Measurements from ENCODE around the gene POLR2F. TPM values are rescaled to one million over a fixed set of nuclear protein-coding genes. Genes with fewer than 3 reads are reported as not detected.
"Not testable (repeated sequence)": the region's sequence is repeated elsewhere in the genome, so short reads cannot be mapped to it uniquely, and the experiment has no call there.

POLR2F gene
- total and polyA plus RNA-seq, 4 donors, result 21.4 to 152 (median 56.3) TPM

DNA sequence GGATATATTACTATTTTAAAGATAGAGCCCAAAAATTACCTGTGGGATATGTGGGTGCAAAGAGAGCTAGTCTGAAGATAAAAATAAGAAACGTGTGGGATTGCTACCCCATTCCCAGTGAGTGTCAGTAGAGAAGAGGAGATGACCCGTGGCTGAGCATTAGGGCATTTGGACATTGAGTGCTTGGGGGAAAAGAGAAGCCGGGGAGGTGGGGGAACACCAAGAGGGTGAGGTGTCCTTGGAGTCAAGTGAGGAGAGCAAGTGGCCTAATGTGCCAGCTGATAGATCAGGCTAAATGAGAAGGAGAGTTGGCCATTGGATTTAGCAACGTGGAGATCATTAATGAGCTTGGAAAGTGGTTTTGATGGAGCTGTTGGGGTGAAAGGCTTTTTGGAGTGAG is 1.2 kb downstream of the POLR2F start (continued):
- TF ChIP-seq, protein P1, sequence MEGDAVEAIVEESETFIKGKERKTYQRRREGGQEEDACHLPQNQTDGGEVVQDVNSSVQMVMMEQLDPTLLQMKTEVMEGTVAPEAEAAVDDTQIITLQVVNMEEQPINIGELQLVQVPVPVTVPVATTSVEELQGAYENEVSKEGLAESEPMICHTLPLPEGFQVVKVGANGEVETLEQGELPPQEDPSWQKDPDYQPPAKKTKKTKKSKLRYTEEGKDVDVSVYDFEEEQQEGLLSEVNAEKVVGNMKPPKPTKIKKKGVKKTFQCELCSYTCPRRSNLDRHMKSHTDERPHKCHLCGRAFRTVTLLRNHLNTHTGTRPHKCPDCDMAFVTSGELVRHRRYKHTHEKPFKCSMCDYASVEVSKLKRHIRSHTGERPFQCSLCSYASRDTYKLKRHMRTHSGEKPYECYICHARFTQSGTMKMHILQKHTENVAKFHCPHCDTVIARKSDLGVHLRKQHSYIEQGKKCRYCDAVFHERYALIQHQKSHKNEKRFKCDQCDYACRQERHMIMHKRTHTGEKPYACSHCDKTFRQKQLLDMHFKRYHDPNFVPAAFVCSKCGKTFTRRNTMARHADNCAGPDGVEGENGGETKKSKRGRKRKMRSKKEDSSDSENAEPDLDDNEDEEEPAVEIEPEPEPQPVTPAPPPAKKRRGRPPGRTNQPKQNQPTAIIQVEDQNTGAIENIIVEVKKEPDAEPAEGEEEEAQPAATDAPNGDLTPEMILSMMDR (IDR thresholded peaks at IDR 0.05; ENCODE audit: low read depth, low read length, missing input control), result no peak
- TF ChIP-seq GABPA (IDR thresholded peaks at IDR 0.05 in 1 of 2, conservative IDR thresholded peaks at IDR 0.05 in 1 of 2), result no peak

- not testable (repeated sequence) for H3K9ac ChIP-seq (ENCODE audit: low read depth in 1 of 2, low read length in 2 of 2); H3K27ac ChIP-seq (ENCODE audit: low read depth in 1 of 2, low read length in 2 of 2); H3K9me3 ChIP-seq (ENCODE audit: control insufficient read depth in 4 of 4, low read length in 3 of 4); H3K27me3 ChIP-seq (ENCODE audit: control insufficient read depth in 4 of 4, insufficient read depth in 4 of 4, low read length in 3 of 4); H3K4me3 ChIP-seq (ENCODE audit: low read depth in 1 of 3, low read length in 3 of 3); DNase-seq (ENCODE audit: low spot score)
- Histone ChIP-seq H3K4me1 (ENCODE audit: control insufficient read depth in 4 of 4, insufficient read depth in 4 of 4, low read length in 3 of 4) (peaks cover 5 to 44% (median 33%) of the 10 kb centered on the region in 4 donors), H3K36me3 (ENCODE audit: control insufficient read depth in 4 of 4, insufficient read depth in 3 of 4, low read depth in 1 of 4, low read length in 3 of 4) (peaks cover 3 to 35% (median 19%) of the 10 kb centered on the region in 4 donors)
- 45% methylated on average over 15 of the region's 15 CpGs for WGBS
- TF ChIP-seq HNF4A (conservative IDR thresholded peaks at IDR 0.05) (peak; percentile 45 to 49), RXRA (IDR thresholded peaks at IDR 0.05) (peak in 1 of 2 donors; percentile 14)
Measured at GRCh38 chr22:37955825-37956397, 2.4 kb downstream of the POLR2F start.

DNA sequence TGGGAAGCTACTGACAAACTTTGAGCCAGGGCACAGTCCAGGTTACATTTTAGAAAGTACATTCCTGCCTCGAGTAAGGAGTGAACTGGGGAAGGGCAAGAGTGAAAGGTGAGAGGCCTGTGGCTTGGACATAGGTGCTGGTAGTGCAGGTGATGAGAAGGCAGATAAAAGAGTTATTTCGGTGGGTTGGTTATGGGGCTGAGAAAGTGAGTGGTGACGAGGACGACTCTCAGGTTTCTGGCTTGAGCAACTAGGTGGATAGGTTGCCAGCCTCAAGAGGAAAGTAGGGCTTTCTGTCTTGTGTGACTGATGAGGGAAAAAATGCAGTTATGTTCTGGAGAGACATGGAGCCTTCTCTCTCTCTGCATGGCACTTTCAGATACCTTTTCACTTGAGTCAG is 3.7 kb downstream of the POLR2F start:
- no peak overlapping the region for H3K4me3 ChIP-seq (ENCODE audit: low read depth in 1 of 3, low read length in 3 of 3)
- H3K4me1 ChIP-seq (ENCODE audit: control insufficient read depth in 4 of 4, insufficient read depth in 4 of 4, low read length in 3 of 4), result peaks cover 5 to 44% (median 33%) of the 10 kb centered on the region in 4 donors
- peaks cover 4 to 48% (median 27%) of the 10 kb centered on the region in 4 donors for H3K36me3 ChIP-seq (ENCODE audit: control insufficient read depth in 4 of 4, insufficient read depth in 3 of 4, low read depth in 1 of 4, low read length in 3 of 4)
- no peaks in the 10 kb centered on the region for H3K27me3 ChIP-seq (ENCODE audit: control insufficient read depth in 4 of 4, insufficient read depth in 4 of 4, low read length in 3 of 4)
- no peak overlapping the region for H3K27ac ChIP-seq (ENCODE audit: low read depth in 1 of 2, low read length in 2 of 2)
- no peaks in the 10 kb centered on the region for H3K9me3 ChIP-seq (ENCODE audit: control insufficient read depth in 4 of 4, low read length in 3 of 4)
- no peak for DNase-seq (ENCODE audit: low spot score)
- 63% methylated on average over 4 of the region's 4 CpGs for WGBS
- TF ChIP-seq HNF4A (conservative IDR thresholded peaks at IDR 0.05) (peak; percentile 42 to 52), YY1 (IDR thresholded peaks at IDR 0.05) (no peak)
- H3K9ac ChIP-seq (ENCODE audit: low read depth in 1 of 2, low read length in 2 of 2), result no peak overlapping the region

DNA sequence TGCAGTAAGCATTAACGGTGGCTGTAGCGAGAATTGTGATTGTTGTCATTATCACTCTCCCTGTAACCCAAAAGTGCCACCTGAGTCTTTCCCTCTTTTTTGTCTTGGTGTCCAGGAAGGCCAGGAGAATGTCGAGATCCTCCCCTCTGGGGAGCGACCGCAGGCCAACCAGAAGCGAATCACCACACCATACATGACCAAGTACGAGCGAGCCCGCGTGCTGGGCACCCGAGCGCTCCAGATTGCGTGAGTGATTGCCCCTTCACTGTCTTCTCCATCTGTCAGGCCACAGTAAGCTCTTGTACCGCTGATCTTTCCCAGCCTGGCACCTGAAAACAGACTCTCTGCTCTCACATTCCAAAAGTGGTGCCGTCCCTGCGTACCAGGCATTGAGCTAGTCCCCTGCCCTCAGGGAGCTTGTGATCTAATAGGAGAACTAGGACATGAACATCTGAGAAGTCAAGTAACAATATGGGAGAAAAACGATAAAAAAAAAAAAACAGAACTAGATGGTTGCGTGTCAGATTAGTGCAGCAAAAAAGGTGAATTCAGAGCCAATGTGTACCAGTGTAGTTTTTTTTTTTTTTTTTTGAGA is 5.8 kb downstream of the POLR2F start:
- H3K27ac ChIP-seq (ENCODE audit: low read depth in 1 of 2, low read length in 2 of 2), result no peak overlapping the region
- H3K9ac ChIP-seq (ENCODE audit: low read depth in 1 of 2, low read length in 2 of 2), result no peak overlapping the region
- peaks cover 3 to 29% (median 20%) of the 10 kb centered on the region in 4 donors for H3K4me1 ChIP-seq (ENCODE audit: control insufficient read depth in 4 of 4, insufficient read depth in 4 of 4, low read length in 3 of 4)
- peaks cover 4 to 61% (median 34%) of the 10 kb centered on the region in 4 donors for H3K36me3 ChIP-seq (ENCODE audit: control insufficient read depth in 4 of 4, insufficient read depth in 3 of 4, low read depth in 1 of 4, low read length in 3 of 4)
- no peak for DNase-seq (ENCODE audit: low spot score)
- H3K4me3 ChIP-seq (ENCODE audit: low read depth in 1 of 3, low read length in 3 of 3), result no peak overlapping the region
- no peaks in the 10 kb centered on the region for H3K9me3 ChIP-seq (ENCODE audit: control insufficient read depth in 4 of 4, low read length in 3 of 4)
- no peaks in the 10 kb centered on the region for H3K27me3 ChIP-seq (ENCODE audit: control insufficient read depth in 4 of 4, insufficient read depth in 4 of 4, low read length in 3 of 4)
- WGBS, result 98% methylated on average over 18 of the region's 18 CpGs
- TF ChIP-seq HNF4A (conservative IDR thresholded peaks at IDR 0.05), result no peak
- no peak for TF ChIP-seq MAX (IDR thresholded peaks at IDR 0.05)

DNA sequence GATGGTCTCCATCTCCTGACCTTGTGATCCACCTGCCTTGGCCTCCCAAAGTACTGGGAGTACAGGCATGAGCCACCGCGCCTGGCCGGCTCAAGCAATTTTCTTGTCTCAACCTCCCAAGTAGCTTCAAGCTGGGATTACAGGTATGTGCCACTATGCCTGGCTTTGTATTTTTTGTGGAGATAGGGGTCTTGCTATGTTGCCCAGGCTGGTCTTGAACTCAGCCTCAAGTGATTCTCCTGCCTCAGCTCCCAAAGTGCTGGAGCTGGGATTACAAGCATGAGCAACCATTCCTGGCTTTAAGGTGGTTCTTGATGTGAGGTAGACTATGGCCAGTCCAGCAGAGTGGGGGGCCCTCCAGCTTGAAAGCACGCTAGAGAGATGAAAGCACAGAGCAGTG is 7.6 kb downstream of the POLR2F start:
- no peak overlapping the region for H3K27ac ChIP-seq (ENCODE audit: low read depth in 1 of 2, low read length in 2 of 2)
- WGBS, result 97% methylated on average over 4 of the region's 4 CpGs
- no peak overlapping the region for H3K9ac ChIP-seq (ENCODE audit: low read depth in 1 of 2, low read length in 2 of 2)
- H3K27me3 ChIP-seq (ENCODE audit: control insufficient read depth in 4 of 4, insufficient read depth in 4 of 4, low read length in 3 of 4), result no peaks in the 10 kb centered on the region
- no peaks in the 10 kb centered on the region for H3K9me3 ChIP-seq (ENCODE audit: control insufficient read depth in 4 of 4, low read length in 3 of 4)
- H3K36me3 ChIP-seq (ENCODE audit: control insufficient read depth in 4 of 4, insufficient read depth in 3 of 4, low read depth in 1 of 4, low read length in 3 of 4), result peaks cover 4 to 62% (median 37%) of the 10 kb centered on the region in 4 donors
- peaks cover 0 to 20% (median 14%) of the 10 kb centered on the region in 4 donors for H3K4me1 ChIP-seq (ENCODE audit: control insufficient read depth in 4 of 4, insufficient read depth in 4 of 4, low read length in 3 of 4)
- TF ChIP-seq, protein P2, sequence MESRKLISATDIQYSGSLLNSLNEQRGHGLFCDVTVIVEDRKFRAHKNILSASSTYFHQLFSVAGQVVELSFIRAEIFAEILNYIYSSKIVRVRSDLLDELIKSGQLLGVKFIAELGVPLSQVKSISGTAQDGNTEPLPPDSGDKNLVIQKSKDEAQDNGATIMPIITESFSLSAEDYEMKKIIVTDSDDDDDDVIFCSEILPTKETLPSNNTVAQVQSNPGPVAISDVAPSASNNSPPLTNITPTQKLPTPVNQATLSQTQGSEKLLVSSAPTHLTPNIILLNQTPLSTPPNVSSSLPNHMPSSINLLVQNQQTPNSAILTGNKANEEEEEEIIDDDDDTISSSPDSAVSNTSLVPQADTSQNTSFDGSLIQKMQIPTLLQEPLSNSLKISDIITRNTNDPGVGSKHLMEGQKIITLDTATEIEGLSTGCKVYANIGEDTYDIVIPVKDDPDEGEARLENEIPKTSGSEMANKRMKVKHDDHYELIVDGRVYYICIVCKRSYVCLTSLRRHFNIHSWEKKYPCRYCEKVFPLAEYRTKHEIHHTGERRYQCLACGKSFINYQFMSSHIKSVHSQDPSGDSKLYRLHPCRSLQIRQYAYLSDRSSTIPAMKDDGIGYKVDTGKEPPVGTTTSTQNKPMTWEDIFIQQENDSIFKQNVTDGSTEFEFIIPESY (IDR thresholded peaks at IDR 0.05), result no peak
- TF ChIP-seq TAF1 (conservative IDR thresholded peaks at IDR 0.05) (no peak), RAD21 (IDR thresholded peaks at IDR 0.05) (no peak), HNF4G (IDR thresholded peaks at IDR 0.05) (no peak)
- no peak for DNase-seq (ENCODE audit: low spot score)
- H3K4me3 ChIP-seq (ENCODE audit: low read depth in 1 of 3, low read length in 3 of 3), result no peak overlapping the region
